Chondrocyte (in vitro differentiated cells): ENCODE data around the gene DAZAP1. TPM values are rescaled to one million over a fixed set of nuclear protein-coding genes. Genes with fewer than 3 reads are reported as not detected.
A peak's percentile ranks its signal among the peaks of the same experiment; 100 is the strongest.

Experiments
- DNase-seq: peaks from one replicate; pipeline ENCODE4 v3.0.0; 2021; ENCODE audit warnings: mixed read lengths, low spot score
- H3K27ac Mint-ChIP-seq: one replicate; pipeline ENCODE4 v1.8.0; 2021; ENCODE audit warnings: mild to moderate bottlenecking, moderate library complexity, mixed read lengths; ENCODE audit not compliant: unreplicated experiment
- H3K27me3 Mint-ChIP-seq: 2 replicates; pipeline ENCODE4 v1.8.0; 2021; ENCODE audit warnings: low read depth, mixed read lengths
- H3K36me3 Mint-ChIP-seq: 2 replicates; pipeline ENCODE4 v1.8.0; 2021; ENCODE audit warnings: low read depth, mixed read lengths
- H3K4me1 Mint-ChIP-seq: 2 replicates; pipeline ENCODE4 v1.8.0; 2021; ENCODE audit warnings: low read depth, mild to moderate bottlenecking, mixed read lengths
- H3K4me3 Mint-ChIP-seq: one replicate; pipeline ENCODE4 v1.8.0; 2021; ENCODE audit warnings: mild to moderate bottlenecking, moderate library complexity, mixed read lengths; ENCODE audit not compliant: unreplicated experiment
- H3K9me3 Mint-ChIP-seq: 2 replicates; pipeline ENCODE4 v1.8.0; 2021; ENCODE audit warnings: low read depth, mixed read lengths
- total RNA-seq: library from RNA; stranded (reverse); gene quantifications from 3 replicates; pipeline ENCODE4 v1.2.1, GENCODE V29; 2021
- TF ChIP-seq, protein P1 (sequence below): fragments of 200-600 bp; sonication (generic); IDR thresholded peaks from 2 replicates; pipeline ENCODE4 v1.5.0; 2021; ENCODE audit warnings: antibody characterized with exemption, mild to moderate bottlenecking, moderate library complexity

Gene DAZAP1
- total RNA-seq, 1 donor from 2014 or later, result 88.0 TPM

GRCh38 chr19:1401138-1401888 is 6.1 kb upstream of the DAZAP1 start, which contains the start of gene GAMT:
Gene GAMT (minus strand): TSS chr19:1401542. CDS start chr19:1401476, 66 bp downstream.
- H3K4me1 Mint-ChIP-seq, result peaks cover 6% of the 10 kb centered on the region
- no peaks in the 10 kb centered on the region for H3K36me3 Mint-ChIP-seq
- H3K9me3 Mint-ChIP-seq, result no peaks in the 10 kb centered on the region
- TF ChIP-seq, protein P1, sequence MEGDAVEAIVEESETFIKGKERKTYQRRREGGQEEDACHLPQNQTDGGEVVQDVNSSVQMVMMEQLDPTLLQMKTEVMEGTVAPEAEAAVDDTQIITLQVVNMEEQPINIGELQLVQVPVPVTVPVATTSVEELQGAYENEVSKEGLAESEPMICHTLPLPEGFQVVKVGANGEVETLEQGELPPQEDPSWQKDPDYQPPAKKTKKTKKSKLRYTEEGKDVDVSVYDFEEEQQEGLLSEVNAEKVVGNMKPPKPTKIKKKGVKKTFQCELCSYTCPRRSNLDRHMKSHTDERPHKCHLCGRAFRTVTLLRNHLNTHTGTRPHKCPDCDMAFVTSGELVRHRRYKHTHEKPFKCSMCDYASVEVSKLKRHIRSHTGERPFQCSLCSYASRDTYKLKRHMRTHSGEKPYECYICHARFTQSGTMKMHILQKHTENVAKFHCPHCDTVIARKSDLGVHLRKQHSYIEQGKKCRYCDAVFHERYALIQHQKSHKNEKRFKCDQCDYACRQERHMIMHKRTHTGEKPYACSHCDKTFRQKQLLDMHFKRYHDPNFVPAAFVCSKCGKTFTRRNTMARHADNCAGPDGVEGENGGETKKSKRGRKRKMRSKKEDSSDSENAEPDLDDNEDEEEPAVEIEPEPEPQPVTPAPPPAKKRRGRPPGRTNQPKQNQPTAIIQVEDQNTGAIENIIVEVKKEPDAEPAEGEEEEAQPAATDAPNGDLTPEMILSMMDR, result peak; percentile 80
- no peak for DNase-seq
- peak within 1 kb of the TSS; percentile 36 for H3K27ac Mint-ChIP-seq
- H3K4me3 Mint-ChIP-seq, result peak within 1 kb of the TSS; percentile 69
- no peaks in the 10 kb centered on the region for H3K27me3 Mint-ChIP-seq

DNA sequence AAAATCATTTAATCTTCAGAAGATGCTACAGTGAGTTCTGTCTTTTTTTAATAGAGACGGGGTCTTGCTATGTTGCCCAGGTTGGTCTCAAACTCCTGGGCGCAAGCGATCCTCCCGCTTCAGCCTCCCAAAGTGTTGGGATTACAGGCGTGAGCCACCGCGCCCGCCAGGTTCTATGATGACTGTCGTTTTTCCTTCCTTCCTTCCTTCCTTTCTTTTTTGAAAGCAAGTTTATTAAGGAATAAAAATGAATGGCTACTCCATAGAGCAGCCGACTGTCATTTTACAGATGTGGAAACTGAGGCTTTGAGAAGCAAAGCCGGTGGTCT is 5.5 kb upstream of the DAZAP1 start:
- Mint-ChIP-seq H3K27me3 (no peaks in the 10 kb centered on the region), H3K9me3 (no peaks in the 10 kb centered on the region), H3K36me3 (no peaks in the 10 kb centered on the region), H3K27ac (no peak overlapping the region), H3K4me1 (peaks cover 10% of the 10 kb centered on the region), H3K4me3 (peak overlapping the region; percentile 52)
- TF ChIP-seq, protein P1, result peak; percentile 38
- no peak for DNase-seq

DNA sequence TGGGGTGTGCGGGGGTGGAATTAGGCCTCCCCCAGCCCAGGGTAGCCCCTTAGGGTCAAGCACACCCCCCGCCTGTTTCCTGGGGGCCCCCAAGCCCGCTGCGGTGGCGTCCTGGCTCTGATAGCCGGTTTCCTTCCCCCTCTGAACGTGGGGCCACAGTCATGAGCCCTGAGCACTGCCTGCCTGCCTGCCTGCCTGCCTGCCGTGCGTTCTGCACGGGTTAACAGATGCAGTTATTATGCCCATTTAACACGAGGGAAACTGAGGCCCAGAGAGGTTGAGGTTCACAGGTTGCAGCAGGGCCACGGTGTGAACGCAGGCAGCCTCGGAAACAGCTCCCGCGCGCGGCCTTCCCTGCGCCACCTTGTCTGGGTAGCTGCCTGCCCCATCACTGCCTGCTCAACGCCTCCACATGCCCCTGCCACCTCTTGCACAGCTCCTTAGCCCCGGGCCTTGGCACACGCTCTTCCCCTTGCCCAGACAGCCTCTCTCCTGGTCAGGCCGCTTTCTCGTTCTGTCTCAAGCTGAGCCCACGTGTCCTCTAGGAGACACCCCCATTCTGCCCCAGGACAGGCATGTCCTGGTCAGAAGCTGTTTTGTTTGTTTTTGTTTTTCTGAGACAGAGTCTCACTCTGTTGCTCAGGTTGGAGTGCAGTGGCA is 4.8 kb upstream of the DAZAP1 start:
- Mint-ChIP-seq H3K27me3 (no peaks in the 10 kb centered on the region), H3K27ac (no peak overlapping the region), H3K36me3 (no peaks in the 10 kb centered on the region), H3K4me3 (peak overlapping the region; percentile 61), H3K9me3 (no peaks in the 10 kb centered on the region), H3K4me1 (peaks cover 10% of the 10 kb centered on the region)
- TF ChIP-seq, protein P1, result no peak
- no peak for DNase-seq

GRCh38 chr19:1406774-1407527 is 435 bp upstream of the DAZAP1 start:
- peak; percentile 100 for DNase-seq
- TF ChIP-seq, protein P1, result peak; percentile 76
- Mint-ChIP-seq H3K4me1 (peaks cover 43% of the 10 kb centered on the region), H3K4me3 (peak overlapping the region; percentile 60), H3K36me3 (no peaks in the 10 kb centered on the region), H3K27me3 (no peaks in the 10 kb centered on the region), H3K27ac (peak overlapping the region; percentile 74), H3K9me3 (no peaks in the 10 kb centered on the region)
